Skeletal muscle satellite cell (primary cell): ENCODE results near the gene ADARB2.
"Not testable (repeated sequence)": the region's sequence is repeated elsewhere in the genome, so short reads cannot be mapped to it uniquely, and the experiment has no call there.

Experiments used
- H3K27me3 ChIP-seq: 2 replicates; pipeline ENCODE4 v1.7.0; 2013; ENCODE audit warnings: low read length; ENCODE audit not compliant: control insufficient read depth, insufficient read depth
- H3K36me3 ChIP-seq: 2 replicates; pipeline ENCODE4 v1.7.0; 2013; ENCODE audit warnings: mild to moderate bottlenecking, control low read depth, low read length; ENCODE audit not compliant: insufficient read depth
- H3K4me1 ChIP-seq: 2 replicates; pipeline ENCODE4 v1.7.0; 2013; ENCODE audit warnings: low read length; ENCODE audit not compliant: control insufficient read depth, insufficient read depth
- H3K4me2 ChIP-seq: 2 replicates; pipeline ENCODE4 v1.7.0; 2013; ENCODE audit warnings: mild to moderate bottlenecking, low read length
- H3K4me3 ChIP-seq: 2 replicates; pipeline ENCODE4 v1.7.0; 2013; ENCODE audit warnings: low read length
- H3K9ac ChIP-seq: 2 replicates; pipeline ENCODE4 v1.7.0; 2013; ENCODE audit warnings: mild to moderate bottlenecking, low read depth, low read length, moderate library complexity
- H3K9me3 ChIP-seq: replicated peaks from 2 replicates; pipeline ENCODE4 v1.7.0; 2013; ENCODE audit warnings: mild to moderate bottlenecking, control low read depth, low read length

The ADARB2 gene

GRCh38 chr10:1255600-1256431 lies 481.5 kb downstream of the ADARB2 start:
- Histone ChIP-seq H3K4me3 (no peak overlapping the region), H3K4me1 (no peaks in the 10 kb centered on the region), H3K27me3 (no peaks in the 10 kb centered on the region), H3K9ac (no peak overlapping the region), H3K36me3 (no peaks in the 10 kb centered on the region), H3K9me3 (no peaks in the 10 kb centered on the region), H3K4me2 (no peak overlapping the region)

- Histone ChIP-seq H3K36me3 (no peaks in the 10 kb centered on the region), H3K27me3 (no peaks in the 10 kb centered on the region), H3K4me3 (no peak overlapping the region)
Observed at GRCh38 chr10:1255118-1255517, 482.2 kb downstream of the ADARB2 start.

GRCh38 chr10:1253523-1254353 lies 483.6 kb downstream of the ADARB2 start:
- no peaks in the 10 kb centered on the region for H3K36me3 ChIP-seq

More at GRCh38 chr10:1255118-1255517, 482.2 kb downstream of the ADARB2 start:
- no peak overlapping the region for H3K4me2 ChIP-seq
- no peaks in the 10 kb centered on the region for H3K9me3 ChIP-seq
- H3K9ac ChIP-seq: no peak overlapping the region
- no peaks in the 10 kb centered on the region for H3K4me1 ChIP-seq

GRCh38 chr10:1251769-1252168 lies 485.6 kb downstream of the ADARB2 start:
- Histone ChIP-seq H3K36me3 (no peaks in the 10 kb centered on the region), H3K27me3 (no peaks in the 10 kb centered on the region), H3K4me3 (no peak overlapping the region), H3K4me1 (no peaks in the 10 kb centered on the region), H3K4me2 (no peak overlapping the region), H3K9me3 (no peaks in the 10 kb centered on the region), H3K9ac (no peak overlapping the region)

More at GRCh38 chr10:1253523-1254353, 483.6 kb downstream of the ADARB2 start:
- H3K4me3 ChIP-seq: no peak overlapping the region
- no peaks in the 10 kb centered on the region for H3K4me1 ChIP-seq
- H3K9ac ChIP-seq: no peak overlapping the region
- H3K9me3 ChIP-seq: no peaks in the 10 kb centered on the region
- H3K4me2 ChIP-seq: no peak overlapping the region
- H3K27me3 ChIP-seq: no peaks in the 10 kb centered on the region

- Histone ChIP-seq H3K36me3 (no peaks in the 10 kb centered on the region), H3K27me3 (no peaks in the 10 kb centered on the region), H3K9ac (no peak overlapping the region), H3K4me3 (no peak overlapping the region), H3K4me1 (no peaks in the 10 kb centered on the region), H3K9me3 (no peaks in the 10 kb centered on the region), H3K4me2 (no peak overlapping the region)
Observed at GRCh38 chr10:1249142-1249920, 488.0 kb downstream of the ADARB2 start.

GRCh38 chr10:1248262-1248630 lies 489.1 kb downstream of the ADARB2 start:
- H3K4me2 ChIP-seq: not testable (repeated sequence)

GRCh38 chr10:1247598-1248261 lies 489.6 kb downstream of the ADARB2 start:
- H3K4me1 ChIP-seq: no peaks in the 10 kb centered on the region
- H3K9ac ChIP-seq: no peak overlapping the region
- no peaks in the 10 kb centered on the region for H3K9me3 ChIP-seq
- H3K4me3 ChIP-seq: no peak overlapping the region
- H3K4me2 ChIP-seq: no peak overlapping the region
- H3K27me3 ChIP-seq: no peaks in the 10 kb centered on the region
- no peaks in the 10 kb centered on the region for H3K36me3 ChIP-seq

More at GRCh38 chr10:1248262-1248630, 489.1 kb downstream of the ADARB2 start:
- not testable (repeated sequence) for H3K36me3 ChIP-seq, H3K4me3 ChIP-seq, H3K9ac ChIP-seq, H3K9me3 ChIP-seq, H3K4me1 ChIP-seq, H3K27me3 ChIP-seq

GRCh38 chr10:1244493-1244892 lies 492.8 kb downstream of the ADARB2 start:
- H3K4me1 ChIP-seq: no peaks in the 10 kb centered on the region
- H3K36me3 ChIP-seq: no peaks in the 10 kb centered on the region
- H3K4me3 ChIP-seq: no peak overlapping the region
- H3K27me3 ChIP-seq: no peaks in the 10 kb centered on the region
- no peak overlapping the region for H3K4me2 ChIP-seq
- no peak overlapping the region for H3K9ac ChIP-seq
- H3K9me3 ChIP-seq: no peaks in the 10 kb centered on the region

GRCh38 chr10:1243486-1244234 lies 493.7 kb downstream of the ADARB2 start:
- Histone ChIP-seq H3K27me3 (no peaks in the 10 kb centered on the region), H3K4me2 (no peak overlapping the region), H3K9ac (no peak overlapping the region), H3K9me3 (no peaks in the 10 kb centered on the region), H3K4me1 (no peaks in the 10 kb centered on the region), H3K4me3 (no peak overlapping the region), H3K36me3 (no peaks in the 10 kb centered on the region)

- Histone ChIP-seq H3K4me1 (no peaks in the 10 kb centered on the region), H3K36me3 (no peaks in the 10 kb centered on the region), H3K9ac (no peak overlapping the region), H3K9me3 (no peaks in the 10 kb centered on the region), H3K27me3 (no peaks in the 10 kb centered on the region), H3K4me2 (no peak overlapping the region), H3K4me3 (no peak overlapping the region)
Observed at GRCh38 chr10:1242975-1243374, 494.4 kb downstream of the ADARB2 start.
